GM18861 (cell line): ENCODE results near the gene C19orf67.

Experiments used
- ATAC-seq: cut with Tn5 transposase; IDR thresholded peaks from one replicate; pipeline ENCODE4 v1.9.1; 2021; ENCODE audit not compliant: unreplicated experiment

Gene C19orf67

GRCh38 chr19:14085309-14085995, at the start of gene C19orf67:
Gene C19orf67 (minus strand): TSS chr19:14085783. CDS start chr19:14085627, 156 bp downstream.
- no peak for ATAC-seq

GRCh38 chr19:14135355-14135754, 49.8 kb upstream of the C19orf67 start:
- ATAC-seq, result no peak

DNA sequence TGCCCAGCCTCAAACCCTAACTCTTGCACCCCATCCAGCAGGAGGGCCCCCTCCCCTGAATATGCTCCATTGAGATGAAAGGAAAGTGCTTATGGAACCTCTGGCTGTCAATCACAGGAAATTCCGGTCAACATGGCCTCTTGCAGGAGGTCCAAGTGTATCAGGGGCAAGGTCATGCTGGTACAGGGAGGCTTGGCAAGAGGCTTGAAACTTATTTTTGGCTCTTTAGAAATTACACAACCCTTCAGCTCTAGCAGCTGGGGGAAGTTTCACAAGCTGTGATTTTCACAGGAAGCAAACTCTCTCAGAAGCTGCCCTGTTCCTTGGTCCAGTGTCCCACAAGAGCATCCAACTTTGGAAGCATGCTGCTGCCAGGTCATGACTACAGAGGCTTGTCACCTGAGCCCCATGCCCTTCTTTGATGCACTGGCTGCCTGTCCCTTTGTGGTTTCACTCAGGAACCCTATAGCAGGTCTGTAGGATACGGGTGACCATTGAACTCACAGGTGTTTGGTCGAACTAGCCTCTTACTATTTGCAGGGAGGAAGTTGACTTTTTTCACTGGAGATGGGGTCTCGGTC, 42.4 kb upstream of the C19orf67 start:
- ATAC-seq, result no peak

GRCh38 chr19:14127176-14127575, 41.6 kb upstream of the C19orf67 start:
- no peak for ATAC-seq

GRCh38 chr19:14122924-14123323, 37.3 kb upstream of the C19orf67 start:
- no peak for ATAC-seq

- ATAC-seq, result no peak
Observed at GRCh38 chr19:14120497-14120780, 34.9 kb upstream of the C19orf67 start.

DNA sequence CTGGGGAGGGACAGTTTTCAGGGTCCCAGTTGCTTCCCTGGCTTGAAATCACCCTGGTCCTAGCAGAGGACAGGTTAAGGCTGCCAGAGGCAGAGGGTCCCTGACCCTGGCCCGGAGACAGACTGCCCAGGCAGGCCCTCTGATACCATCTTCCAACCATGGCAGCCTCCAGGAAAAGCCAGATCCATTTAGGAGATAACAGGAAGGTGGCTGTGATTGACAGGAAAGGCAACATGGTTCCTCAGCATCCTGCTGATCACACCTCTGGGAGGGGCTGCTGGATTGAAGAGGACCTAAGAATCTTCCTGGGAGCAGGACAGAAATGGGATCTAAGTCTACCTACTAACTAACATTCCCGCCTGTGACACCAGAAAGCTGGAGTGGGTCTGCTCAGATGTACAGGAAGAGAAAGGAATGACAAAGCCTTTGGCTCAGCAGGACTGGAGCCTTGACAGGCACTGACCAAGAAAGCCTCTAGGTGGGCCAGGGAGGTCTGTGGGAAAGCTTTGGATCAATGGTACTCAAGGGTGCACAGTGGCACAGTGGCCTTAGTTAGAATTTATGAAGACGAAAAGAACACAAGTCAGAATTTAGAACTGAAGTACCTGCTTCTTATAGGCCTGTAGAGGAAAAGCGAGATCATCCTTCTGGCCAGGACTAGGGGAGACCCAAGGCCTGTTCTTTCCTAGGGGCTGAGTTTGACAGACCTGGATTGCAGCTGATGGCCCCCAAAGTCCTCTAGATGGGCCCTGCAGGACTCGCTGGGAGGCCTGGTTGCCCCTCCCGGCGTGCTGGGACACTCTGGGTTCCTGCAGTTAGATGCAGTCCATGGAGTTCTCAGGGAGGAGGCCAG, 34.3 kb upstream of the C19orf67 start:
- ATAC-seq, result no peak

GRCh38 chr19:14119146-14119545, 33.6 kb upstream of the C19orf67 start:
- ATAC-seq, result no peak

DNA sequence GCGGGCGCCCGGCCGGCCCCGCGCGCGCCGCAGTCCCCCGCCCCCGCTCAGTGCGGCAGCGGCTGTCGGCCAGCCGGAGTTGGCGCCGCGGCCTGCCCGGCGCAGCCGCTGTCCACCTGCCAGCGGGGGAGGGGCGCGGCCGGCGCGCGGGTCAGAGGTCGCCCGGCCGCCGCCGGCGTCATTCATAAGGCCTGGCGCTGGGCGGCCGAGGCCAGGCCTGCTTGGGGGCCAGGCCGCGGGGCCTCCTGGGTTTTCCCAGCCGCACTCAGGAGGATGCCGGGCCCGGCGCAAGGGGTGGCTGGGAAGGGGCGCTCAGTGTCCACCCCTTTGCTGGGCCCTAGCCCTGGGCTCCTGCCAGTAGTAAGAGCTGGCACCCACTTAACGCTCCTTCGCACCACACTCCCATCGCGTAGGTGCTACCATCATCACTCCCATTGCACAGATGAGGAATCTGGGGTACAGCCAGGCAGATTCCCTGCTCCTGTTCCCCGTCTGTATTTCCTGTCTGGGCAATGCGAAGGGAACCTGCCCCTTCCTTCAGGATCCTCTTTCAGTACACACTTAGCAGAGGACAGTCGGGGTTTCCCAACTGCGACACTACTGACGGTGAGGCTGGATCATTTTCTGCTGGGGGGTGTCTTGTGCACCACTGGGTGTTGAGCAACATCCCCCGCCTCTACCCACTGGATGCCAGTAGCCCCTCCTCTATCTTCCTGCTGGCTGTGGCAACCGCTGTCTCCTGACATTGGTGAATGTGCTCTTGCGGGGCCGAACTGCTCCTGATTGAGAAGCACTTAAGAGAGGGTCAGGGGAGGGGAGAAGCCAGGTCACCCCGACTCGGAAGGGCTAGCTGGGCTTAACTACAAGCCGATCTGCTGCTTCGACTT, 32.8 kb upstream of the C19orf67 start:
- ATAC-seq, result peak; percentile 37

DNA sequence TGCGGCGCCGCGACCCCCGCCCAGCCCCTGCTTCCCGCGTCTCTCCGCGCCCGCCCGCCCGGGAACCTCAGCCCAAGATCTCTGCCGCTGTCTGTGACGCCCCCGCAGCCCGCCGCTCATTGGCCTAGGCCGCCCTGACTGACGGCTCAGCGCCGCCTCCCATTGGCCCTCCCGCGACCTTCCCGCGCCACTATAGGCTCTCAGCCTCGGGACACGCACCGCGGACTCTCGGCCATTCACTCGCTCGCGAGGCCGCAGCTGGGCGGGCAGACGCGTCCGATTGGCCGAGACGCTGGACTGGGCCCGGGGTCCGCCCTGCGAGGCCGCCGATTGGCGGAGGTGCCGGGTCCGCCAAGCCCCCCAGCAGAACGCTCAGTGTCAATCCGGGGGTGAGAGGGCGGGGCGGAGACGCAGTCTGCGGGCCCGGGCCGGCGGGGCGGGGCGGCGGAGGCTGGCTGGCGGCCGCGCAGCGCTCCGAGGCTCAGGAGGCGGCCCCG, 32.1 kb upstream of the C19orf67 start, which contains the start of gene PRKACA:
TSS of gene PRKACA (minus strand) at position 95 of the 497 bp plus-strand sequence. CDS start 215 bp downstream, outside the sequence.
- ATAC-seq, result peak; percentile 86

GRCh38 chr19:14116918-14117578, 31.5 kb upstream of the C19orf67 start:
- ATAC-seq, result no peak

GRCh38 chr19:14116525-14116917, 30.9 kb upstream of the C19orf67 start:
- no peak for ATAC-seq

GRCh38 chr19:14115756-14116155, 30.2 kb upstream of the C19orf67 start:
- ATAC-seq, result no peak

DNA sequence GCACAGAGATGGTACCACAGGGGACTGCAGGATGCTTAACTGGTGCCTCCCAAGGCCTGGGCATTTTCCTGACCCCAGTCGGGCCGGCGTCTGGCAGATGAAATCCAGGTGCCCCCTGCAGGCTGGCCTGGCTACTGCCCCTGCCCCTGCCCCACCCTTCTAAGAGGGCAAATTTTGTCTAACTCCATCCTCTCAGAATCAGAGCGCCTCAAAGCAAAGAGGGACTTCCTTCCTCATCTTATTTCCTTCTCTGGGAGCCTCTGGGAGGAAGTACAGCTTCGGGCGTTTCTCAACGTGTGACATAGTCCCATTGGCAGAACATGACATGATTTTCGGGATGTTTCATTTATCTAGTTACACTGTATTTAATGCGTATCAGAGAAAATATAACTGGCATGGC, 29.3 kb upstream of the C19orf67 start:
- ATAC-seq, result no peak

GRCh38 chr19:14114439-14114838, 28.9 kb upstream of the C19orf67 start:
- no peak for ATAC-seq

- ATAC-seq, result no peak
Observed at GRCh38 chr19:14113762-14114414, 28.3 kb upstream of the C19orf67 start.

DNA sequence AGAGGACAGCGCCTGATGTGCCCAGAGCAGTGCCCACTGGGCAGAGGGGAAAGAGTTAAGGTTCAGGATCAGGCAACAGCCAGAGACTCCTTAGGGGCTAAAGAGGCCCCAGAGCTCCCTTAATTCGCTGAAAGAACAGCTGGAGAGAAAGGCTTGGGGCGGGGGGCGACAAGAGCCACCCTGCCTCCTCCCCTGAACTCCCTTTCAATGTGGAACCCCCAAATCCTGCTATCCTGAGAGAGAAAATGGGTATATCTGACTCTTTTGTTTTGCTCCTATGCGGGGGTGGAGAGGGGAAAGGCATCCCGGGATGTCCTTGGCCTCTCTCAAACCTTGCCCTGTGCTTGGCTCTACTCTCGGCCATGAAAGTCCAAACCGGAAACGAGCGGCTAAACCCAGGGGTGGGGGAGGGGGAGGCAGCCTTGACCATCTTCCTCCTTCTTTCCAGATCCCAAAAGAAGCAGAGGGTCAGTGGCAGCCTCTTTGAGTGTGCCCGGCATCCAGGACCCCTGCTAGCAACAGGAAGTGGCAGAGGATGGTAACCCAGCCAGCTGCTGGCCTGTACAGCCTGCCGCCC, 27.3 kb upstream of the C19orf67 start:
- ATAC-seq, result no peak

DNA sequence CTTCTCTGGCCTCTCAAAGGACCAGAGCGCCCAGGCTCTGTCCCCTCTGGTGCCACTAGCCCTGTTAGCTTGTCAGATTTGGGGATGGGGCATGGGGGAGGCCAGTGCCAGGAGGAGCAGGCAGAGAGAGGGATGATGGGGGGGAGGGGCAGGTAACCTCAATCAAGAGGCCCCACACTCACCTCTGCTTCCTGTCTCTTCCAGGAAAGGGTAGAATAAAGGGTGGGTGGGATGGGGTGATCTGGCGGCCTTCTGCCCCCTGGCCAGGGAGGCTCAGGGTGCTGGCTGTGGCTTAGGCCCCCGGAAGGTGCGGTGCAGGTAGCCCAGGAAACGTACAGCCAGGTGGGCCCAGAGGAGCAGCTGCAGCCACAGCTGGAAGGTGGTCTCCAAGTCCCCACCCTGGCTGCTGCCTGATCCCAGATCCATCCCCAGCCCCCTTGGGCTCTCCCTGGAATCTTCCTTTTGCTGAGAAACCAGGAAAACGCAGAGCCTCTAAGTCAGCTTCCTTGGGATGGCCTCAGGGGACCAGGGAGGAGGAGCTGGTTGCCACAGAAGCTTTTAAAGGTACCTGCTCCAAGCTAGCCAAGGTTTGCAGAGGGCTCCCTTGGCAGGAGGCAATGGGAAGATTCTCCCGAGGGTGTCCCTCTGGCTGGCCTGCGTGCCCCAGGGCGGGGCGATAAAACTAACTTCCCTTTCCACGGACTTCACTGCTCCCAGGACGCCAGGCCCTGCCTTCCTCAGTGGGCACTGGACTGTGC, 26.6 kb upstream of the C19orf67 start:
- no peak for ATAC-seq

- ATAC-seq, result no peak
Observed at GRCh38 chr19:14111486-14111885, 25.9 kb upstream of the C19orf67 start.
